ENCODE data around the gene CLNS1A. TPM values are rescaled to one million over a fixed set of nuclear protein-coding genes. Genes with fewer than 3 reads are reported as not detected.

Gene CLNS1A
- total and polyA plus RNA-seq, 9 of the 15 experiments (the other 6 are each of a cell fraction or from before 2014, with no cell fraction given): 146 to 472 (median 345) TPM

GRCh38 chr11:77637345-77638165, at the start of gene CLNS1A (continued):
- TF ChIP-seq, protein P1, sequence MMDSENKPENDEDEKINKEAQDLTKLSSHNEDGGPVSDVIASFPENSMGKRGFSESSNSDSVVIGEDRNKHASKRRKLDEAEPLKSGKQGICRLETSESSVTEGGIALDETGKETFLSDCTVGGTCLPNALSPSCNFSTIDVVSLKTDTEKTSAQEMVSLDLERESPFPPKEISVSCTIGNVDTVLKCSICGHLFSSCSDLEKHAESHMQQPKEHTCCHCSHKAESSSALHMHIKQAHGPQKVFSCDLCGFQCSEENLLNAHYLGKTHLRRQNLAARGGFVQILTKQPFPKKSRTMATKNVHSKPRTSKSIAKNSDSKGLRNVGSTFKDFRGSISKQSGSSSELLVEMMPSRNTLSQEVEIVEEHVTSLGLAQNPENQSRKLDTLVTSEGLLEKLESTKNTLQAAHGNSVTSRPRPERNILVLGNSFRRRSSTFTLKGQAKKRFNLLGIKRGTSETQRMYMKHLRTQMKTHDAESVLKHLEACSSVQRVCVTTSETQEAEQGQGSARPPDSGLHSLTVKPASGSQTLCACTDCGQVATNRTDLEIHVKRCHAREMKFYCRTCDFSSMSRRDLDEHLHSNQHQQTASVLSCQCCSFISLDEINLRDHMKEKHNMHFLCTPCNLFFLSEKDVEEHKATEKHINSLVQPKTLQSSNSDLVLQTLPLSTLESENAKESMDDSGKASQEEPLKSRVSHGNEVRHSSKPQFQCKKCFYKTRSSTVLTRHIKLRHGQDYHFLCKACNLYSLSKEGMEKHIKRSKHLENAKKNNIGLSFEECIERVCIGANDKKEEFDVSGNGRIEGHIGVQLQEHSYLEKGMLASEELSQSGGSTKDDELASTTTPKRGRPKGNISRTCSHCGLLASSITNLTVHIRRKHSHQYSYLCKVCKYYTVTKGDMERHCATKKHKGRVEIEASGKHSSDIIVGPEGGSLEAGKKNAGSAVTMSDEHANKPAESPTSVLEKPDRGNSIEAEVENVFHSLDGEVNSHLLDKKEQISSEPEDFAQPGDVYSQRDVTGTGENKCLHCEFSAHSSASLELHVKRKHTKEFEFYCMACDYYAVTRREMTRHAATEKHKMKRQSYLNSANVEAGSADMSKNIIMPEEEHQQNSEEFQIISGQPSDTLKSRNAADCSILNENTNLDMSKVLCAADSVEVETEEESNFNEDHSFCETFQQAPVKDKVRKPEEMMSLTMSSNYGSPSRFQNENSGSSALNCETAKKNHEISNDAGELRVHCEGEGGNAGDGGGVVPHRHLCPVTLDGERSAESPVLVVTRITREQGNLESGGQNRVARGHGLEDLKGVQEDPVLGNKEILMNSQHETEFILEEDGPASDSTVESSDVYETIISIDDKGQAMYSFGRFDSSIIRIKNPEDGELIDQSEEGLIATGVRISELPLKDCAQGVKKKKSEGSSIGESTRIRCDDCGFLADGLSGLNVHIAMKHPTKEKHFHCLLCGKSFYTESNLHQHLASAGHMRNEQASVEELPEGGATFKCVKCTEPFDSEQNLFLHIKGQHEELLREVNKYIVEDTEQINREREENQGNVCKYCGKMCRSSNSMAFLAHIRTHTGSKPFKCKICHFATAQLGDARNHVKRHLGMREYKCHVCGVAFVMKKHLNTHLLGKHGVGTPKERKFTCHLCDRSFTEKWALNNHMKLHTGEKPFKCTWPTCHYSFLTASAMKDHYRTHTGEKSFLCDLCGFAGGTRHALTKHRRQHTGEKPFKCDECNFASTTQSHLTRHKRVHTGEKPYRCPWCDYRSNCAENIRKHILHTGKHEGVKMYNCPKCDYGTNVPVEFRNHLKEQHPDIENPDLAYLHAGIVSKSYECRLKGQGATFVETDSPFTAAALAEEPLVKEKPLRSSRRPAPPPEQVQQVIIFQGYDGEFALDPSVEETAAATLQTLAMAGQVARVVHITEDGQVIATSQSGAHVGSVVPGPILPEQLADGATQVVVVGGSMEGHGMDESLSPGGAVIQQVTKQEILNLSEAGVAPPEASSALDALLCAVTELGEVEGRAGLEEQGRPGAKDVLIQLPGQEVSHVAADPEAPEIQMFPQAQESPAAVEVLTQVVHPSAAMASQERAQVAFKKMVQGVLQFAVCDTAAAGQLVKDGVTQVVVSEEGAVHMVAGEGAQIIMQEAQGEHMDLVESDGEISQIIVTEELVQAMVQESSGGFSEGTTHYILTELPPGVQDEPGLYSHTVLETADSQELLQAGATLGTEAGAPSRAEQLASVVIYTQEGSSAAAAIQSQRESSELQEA (IDR thresholded peaks at IDR 0.05; ENCODE audit: low read depth): no peak
- TF ChIP-seq NCOR1 (IDR thresholded peaks at IDR 0.05): no peak
- 0 out of 2 replicates have a peak, but pooled peaks have one; percentile 35 for TF ChIP-seq CUX1 (CRISPR knock-in tag; IDR thresholded peaks at IDR 0.05)
- TF ChIP-seq BRF1 (IDR thresholded peaks at IDR 0.05; ENCODE audit: borderline replicate concordance, extremely low read depth, insufficient read length): no peak
- no peak for TF ChIP-seq CHD2 (IDR thresholded peaks at IDR 0.05; ENCODE audit: low read depth, low read length)
- TF ChIP-seq GATAD2B (IDR thresholded peaks at IDR 0.05; ENCODE audit: borderline replicate concordance): no peak
- TF ChIP-seq, protein P2, sequence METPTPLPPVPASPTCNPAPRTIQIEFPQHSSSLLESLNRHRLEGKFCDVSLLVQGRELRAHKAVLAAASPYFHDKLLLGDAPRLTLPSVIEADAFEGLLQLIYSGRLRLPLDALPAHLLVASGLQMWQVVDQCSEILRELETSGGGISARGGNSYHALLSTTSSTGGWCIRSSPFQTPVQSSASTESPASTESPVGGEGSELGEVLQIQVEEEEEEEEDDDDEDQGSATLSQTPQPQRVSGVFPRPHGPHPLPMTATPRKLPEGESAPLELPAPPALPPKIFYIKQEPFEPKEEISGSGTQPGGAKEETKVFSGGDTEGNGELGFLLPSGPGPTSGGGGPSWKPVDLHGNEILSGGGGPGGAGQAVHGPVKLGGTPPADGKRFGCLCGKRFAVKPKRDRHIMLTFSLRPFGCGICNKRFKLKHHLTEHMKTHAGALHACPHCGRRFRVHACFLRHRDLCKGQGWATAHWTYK (CRISPR knock-in tag; IDR thresholded peaks at IDR 0.05): no peak; the same call in 1 of the 2 replicates
- no peak; the same call in 1 of the 2 replicates for TF ChIP-seq OTX1 (CRISPR knock-in tag; IDR thresholded peaks at IDR 0.05)
- TF ChIP-seq GATA2 (CRISPR knock-in tag; IDR thresholded peaks at IDR 0.05): no peak
- no peak for TF ChIP-seq NFE2 (IDR thresholded peaks at IDR 0.05; ENCODE audit: low read depth)
- no peak; the same call in 1 of the 2 replicates for TF ChIP-seq ZNF431 (CRISPR knock-in tag; IDR thresholded peaks at IDR 0.05)
- peak; percentile 83 for TF ChIP-seq ATF7 (IDR thresholded peaks at IDR 0.05)
- no peak for TF ChIP-seq ZFP30 (CRISPR knock-in tag; IDR thresholded peaks at IDR 0.05; ENCODE audit: borderline replicate concordance)

Measured in K562 (cell line).